ENCODE results near the gene GARIN5A.

- TF ChIP-seq POLR2A (IDR thresholded peaks at IDR 0.05) (no peak), EP300 (IDR thresholded peaks at IDR 0.05) (no peak)
These were observed 47.7 kb downstream of the GARIN5A start for GRCh38 chr19:50428772-50429463.

Data from sigmoid colon (tissue), 4 donors.